ENCODE results near the gene MRPS23. TPM values are rescaled to one million over a fixed set of nuclear protein-coding genes. Genes with fewer than 3 reads are reported as not detected.
"Not testable (repeated sequence)": the region's sequence is repeated elsewhere in the genome, so short reads cannot be mapped to it uniquely, and the experiment has no call there.

The MRPS23 gene
- total and polyA plus RNA-seq, 12 donors: 9.9 to 132 (median 75.5) TPM

- no peaks in the 10 kb centered on the region for H3K27me3 ChIP-seq
- H3K4me3 ChIP-seq: no peak overlapping the region
- peak in 1 of 2 donors; percentile 57 for DNase-seq
- H3K4me1 ChIP-seq: peaks cover 13 to 75% (median 37%) of the 10 kb centered on the region in 9 donors
- peak in 3 of 8 donors; percentile 34 to 39 (median 36) for ATAC-seq
- intact Hi-C loops (cut with DNase I): loop anchor here in 6 of 10 donors (5.0 to 10.0 kb wide), 3 partner anchors 39 to 261 kb away; partner anchors contain the start of gene DYNLL2 (in 4 of the 6)
- peaks cover 0 to 4% (median 0%) of the 10 kb centered on the region in 9 donors for H3K36me3 ChIP-seq
- TF ChIP-seq, protein P1, sequence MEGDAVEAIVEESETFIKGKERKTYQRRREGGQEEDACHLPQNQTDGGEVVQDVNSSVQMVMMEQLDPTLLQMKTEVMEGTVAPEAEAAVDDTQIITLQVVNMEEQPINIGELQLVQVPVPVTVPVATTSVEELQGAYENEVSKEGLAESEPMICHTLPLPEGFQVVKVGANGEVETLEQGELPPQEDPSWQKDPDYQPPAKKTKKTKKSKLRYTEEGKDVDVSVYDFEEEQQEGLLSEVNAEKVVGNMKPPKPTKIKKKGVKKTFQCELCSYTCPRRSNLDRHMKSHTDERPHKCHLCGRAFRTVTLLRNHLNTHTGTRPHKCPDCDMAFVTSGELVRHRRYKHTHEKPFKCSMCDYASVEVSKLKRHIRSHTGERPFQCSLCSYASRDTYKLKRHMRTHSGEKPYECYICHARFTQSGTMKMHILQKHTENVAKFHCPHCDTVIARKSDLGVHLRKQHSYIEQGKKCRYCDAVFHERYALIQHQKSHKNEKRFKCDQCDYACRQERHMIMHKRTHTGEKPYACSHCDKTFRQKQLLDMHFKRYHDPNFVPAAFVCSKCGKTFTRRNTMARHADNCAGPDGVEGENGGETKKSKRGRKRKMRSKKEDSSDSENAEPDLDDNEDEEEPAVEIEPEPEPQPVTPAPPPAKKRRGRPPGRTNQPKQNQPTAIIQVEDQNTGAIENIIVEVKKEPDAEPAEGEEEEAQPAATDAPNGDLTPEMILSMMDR (IDR thresholded peaks at IDR 0.05): no peak
- WGBS, 2 donors: 55 to 57% methylated on average over 8 of the region's 8 CpGs
- H3K27ac ChIP-seq: peak overlapping the region; percentile 45 to 98 (median 90)
- no peaks in the 10 kb centered on the region for H3K9me3 ChIP-seq
These were observed 3.9 kb upstream of the MRPS23 start for GRCh38 chr17:57853695-57854094.

- WGBS, 2 donors: 59 to 61% methylated on average over 6 of the region's 6 CpGs
These were observed 3.1 kb upstream of the MRPS23 start for GRCh38 chr17:57852955-57853328.

GRCh38 chr17:57852092-57852954, 2.5 kb upstream of the MRPS23 start:
- DNase-seq (no peak), ATAC-seq (no peak)
- Histone ChIP-seq H3K4me1 (peaks cover 13 to 75% (median 45%) of the 10 kb centered on the region in 9 donors), H3K27ac (peak overlapping the region; percentile 86 to 98 (median 90)), H3K27me3 (no peaks in the 10 kb centered on the region), H3K4me3 (peak overlapping the region in 3 of 10 donors; percentile 8 to 94 (median 94)), H3K36me3 (peaks cover 0 to 16% (median 0%) of the 10 kb centered on the region in 9 donors), H3K9me3 (no peaks in the 10 kb centered on the region)
- TF ChIP-seq, protein P1 (IDR thresholded peaks at IDR 0.05): no peak
- intact Hi-C loops (cut with DNase I): loop anchor here in 6 of 10 donors (5.0 to 10.0 kb wide), 3 partner anchors 40 to 262 kb away; partner anchors contain the start of gene DYNLL2 (in 4 of the 6)
- WGBS, 2 donors: 44 to 52% methylated on average over 9 of the region's 9 CpGs

More at GRCh38 chr17:57852955-57853328, 3.1 kb upstream of the MRPS23 start:
- intact Hi-C loops (cut with DNase I): loop anchor here in 6 of 10 donors (5.0 to 10.0 kb wide), 3 partner anchors 39 to 262 kb away; partner anchors contain the start of gene DYNLL2 (in 4 of the 6)
- Histone ChIP-seq H3K4me3 (no peak overlapping the region), H3K27ac (peak overlapping the region; percentile 45 to 98 (median 90)), H3K36me3 (peaks cover 0 to 11% (median 0%) of the 10 kb centered on the region in 9 donors), H3K27me3 (no peaks in the 10 kb centered on the region), H3K9me3 (no peaks in the 10 kb centered on the region), H3K4me1 (peaks cover 13 to 77% (median 40%) of the 10 kb centered on the region in 9 donors)
- no peak for DNase-seq
- TF ChIP-seq, protein P1 (IDR thresholded peaks at IDR 0.05): no peak
- ATAC-seq: no peak

DNA sequence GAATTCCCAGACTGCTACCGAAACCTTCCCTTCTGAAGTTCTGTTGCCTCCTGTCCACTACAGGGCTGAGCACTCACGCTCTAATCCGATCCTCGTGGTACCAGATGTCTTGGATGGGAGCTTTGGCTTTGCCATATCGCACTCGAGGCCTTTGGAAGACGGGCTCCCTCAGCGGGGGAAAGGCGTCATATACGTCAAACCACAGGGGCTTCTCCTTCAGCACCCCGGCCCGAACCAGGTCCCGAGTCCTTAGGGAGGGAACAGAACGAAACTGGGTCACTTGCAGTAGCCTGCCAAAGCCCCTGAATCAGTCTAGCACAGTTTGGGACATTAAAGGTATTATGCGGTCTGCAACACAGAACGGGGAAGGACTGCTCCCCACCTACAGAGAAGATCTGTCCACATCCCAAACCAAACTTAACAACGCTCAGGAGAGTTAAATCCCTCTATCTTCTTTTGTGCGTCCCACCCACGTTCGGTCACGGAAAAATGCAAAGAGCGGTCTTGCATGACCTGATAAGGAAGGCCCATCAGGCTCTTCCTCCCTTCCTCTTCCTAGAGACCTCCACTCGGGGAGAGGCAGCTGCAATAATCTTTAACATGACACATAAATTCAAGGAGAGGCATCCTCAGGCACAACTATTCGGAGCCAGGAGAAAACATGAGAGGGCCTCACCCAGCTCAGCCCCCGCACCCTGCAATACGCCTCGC, 526 bp downstream of the MRPS23 start:
- TF ChIP-seq, protein P1 (IDR thresholded peaks at IDR 0.05): no peak
- Histone ChIP-seq H3K4me3 (peak overlapping the region; percentile 53 to 94 (median 87)), H3K9me3 (no peaks in the 10 kb centered on the region), H3K36me3 (peaks cover 0 to 39% (median 0%) of the 10 kb centered on the region in 9 donors), H3K27ac (peak overlapping the region; percentile 86 to 98 (median 90)), H3K27me3 (no peaks in the 10 kb centered on the region), H3K4me1 (peaks cover 13 to 66% (median 47%) of the 10 kb centered on the region in 9 donors)
- no peak for DNase-seq
- intact Hi-C loops (cut with DNase I): loop anchor here in 1 of 10 donors (2.0 kb wide), 1 partner anchor 15 kb away; no protein-coding TSS in a partner anchor
- ATAC-seq: no peak
- 16 to 19% methylated on average over 27 of the region's 27 CpGs for WGBS, 2 donors

DNA sequence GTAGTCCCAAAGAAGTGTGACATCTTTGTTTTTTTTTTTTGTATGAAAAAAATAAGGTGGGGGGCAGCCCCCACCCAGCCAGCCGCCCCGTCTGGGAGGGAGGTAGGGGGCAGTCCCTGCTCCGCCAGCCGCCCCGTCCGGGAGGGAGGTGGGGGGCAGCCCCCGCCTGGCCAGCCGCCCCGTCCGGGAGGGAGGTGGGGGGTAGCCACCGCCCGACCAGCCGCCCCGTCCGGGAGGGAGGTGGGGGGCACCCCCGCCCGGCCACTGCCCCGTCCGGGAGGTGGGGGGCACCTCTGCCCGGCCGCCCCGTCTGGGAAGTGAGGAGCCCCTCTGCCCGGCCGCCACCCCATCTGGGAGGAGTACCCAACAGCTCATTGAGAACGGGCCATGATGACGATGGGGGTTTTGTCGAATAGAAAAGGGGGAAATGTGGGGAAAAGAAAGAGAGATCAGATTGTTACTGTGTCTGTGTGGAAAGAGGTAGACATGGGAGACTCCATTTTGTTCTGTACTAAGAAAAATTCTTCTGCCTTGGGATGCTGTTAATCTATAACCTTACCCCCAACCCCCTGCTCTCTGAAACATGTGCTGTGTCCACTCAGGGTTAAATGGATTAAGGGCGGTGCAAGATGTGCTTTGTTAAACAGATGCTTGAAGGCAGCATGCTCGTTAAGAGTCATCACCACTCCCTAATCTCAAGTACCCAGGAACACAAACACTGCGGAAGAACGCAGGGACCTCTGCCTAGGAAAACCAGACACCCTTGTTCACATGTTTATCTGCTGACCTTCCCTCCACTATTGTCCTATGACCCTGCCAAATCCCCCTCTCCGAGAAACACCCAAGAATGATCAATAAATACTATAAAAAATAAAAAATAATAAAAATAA, 3.5 kb downstream of the MRPS23 start:
- DNase-seq: peak in 1 of 2 donors; percentile 50
- H3K27me3 ChIP-seq; ATAC-seq; H3K9me3 ChIP-seq; intact Hi-C loops (cut with DNase I): not testable (repeated sequence)
- WGBS, 2 donors: 51 to 69% methylated on average over 25 to 29 of the region's 32 CpGs
- peak overlapping the region in 4 of 10 donors; percentile 8 to 30 (median 28) for H3K4me3 ChIP-seq
- peaks cover 9 to 49% (median 32%) of the 10 kb centered on the region in 9 donors for H3K4me1 ChIP-seq
- H3K27ac ChIP-seq: peak overlapping the region; percentile 57 to 85 (median 80)
- peaks cover 0 to 57% (median 0%) of the 10 kb centered on the region in 9 donors for H3K36me3 ChIP-seq

Data from heart right ventricle (tissue), 16 donors.